Psoas muscle (tissue), 8 donors: ENCODE data around the gene FBXL13. TPM values are rescaled to one million over a fixed set of nuclear protein-coding genes. Genes with fewer than 3 reads are reported as not detected.

Source experiments
- ATAC-seq, 4 donors: fragments of 200-7000 bp; cut with Tn5 transposase; one replicate each; pipeline ENCODE4 v1.9.1; 2020; ENCODE audit warnings: moderate library complexity in 3 of 4, mild to moderate bottlenecking in 2 of 4
- DNase-seq, 2 donors: peaks; one replicate each; pipeline ENCODE4 v3.0.0-alpha.2; 2020
- H3K27ac ChIP-seq: fragments of 200-600 bp; one replicate; pipeline ENCODE4 v1.8.0; 2022
- H3K27me3 ChIP-seq, 3 donors: fragments of 200-600 bp in 1 of 3; one replicate each; pipeline versions ENCODE4 v1.6.1 to v1.8.0; 2013 to 2022; ENCODE audit warnings: low read length in 2 of 3, mild to moderate bottlenecking in 2 of 3, moderate library complexity in 1 of 3; ENCODE audit not compliant: insufficient read depth in 3 of 3
- H3K36me3 ChIP-seq, 2 donors: fragments of 200-600 bp in 1 of 2; one replicate each; pipeline versions ENCODE4 v1.6.1 to v1.8.0; 2013 to 2022; ENCODE audit warnings: low read depth in 1 of 2, mild to moderate bottlenecking in 1 of 2, moderate library complexity in 1 of 2; ENCODE audit not compliant: insufficient read depth in 1 of 2
- H3K4me1 ChIP-seq: fragments of 200-600 bp; one replicate; pipeline ENCODE4 v1.8.0; 2022
- H3K4me3 ChIP-seq: fragments of 200-600 bp; one replicate; pipeline ENCODE4 v1.8.0; 2022; ENCODE audit warnings: mild to moderate bottlenecking
- H3K9me3 ChIP-seq: fragments of 200-600 bp; one replicate; pipeline ENCODE4 v1.8.0; 2022
- CTCF ChIP-seq: fragments of 200-600 bp; IDR thresholded peaks from one replicate; pipeline ENCODE4 v1.8.0; 2022; ENCODE audit warnings: antibody characterized with exemption
- WGBS, 3 donors: extraction: QIAGEN DNeasy Blood & Tissue Kit; methylation state at CpG; one replicate each; pipeline versions ENCODE4 v1.1.6 to v1.1.7; 2013; 5-methylcytosine and 5-hydroxymethylcytosine counted together
- intact Hi-C, 2 donors: fragments of 100-400 bp; cut with DNase I; formaldehyde crosslinking; loops; one replicate each; pipeline versions ENCODE4 v1.11.0 to v1.14.2; 2022
- polyA plus RNA-seq, 3 donors: library from polyadenylated mRNA; stranded (reverse); fragments of 200-250 nt; gene quantifications; one replicate each; pipeline ENCODE4 v1.2.3, GENCODE V29; 2013
- total RNA-seq, 4 donors: library from RNA; stranded (reverse); fragmentation: NEBNext Ultra II Directional in 2 of 4; extraction: Animal tissue kit (Norgen Biotek cat#: 25700) in 2 of 4; gene quantifications; one replicate each; pipeline versions ENCODE4 v1.2.1 to v1.2.4, GENCODE V29; 2021 to 2023
- donor health status: healthy with polysubstance abuse.
- donor health status: DM: no; HTN: no; CAD: no; lungs with moderate emphysema.
- donor health status: Bipolar disorder and iron deficiency.
- donor health status: healthy.
- donor health status: DM: yes; HTN: yes; CAD: no.
- donor health status: DM: no; HTN: no; CAD: no.
- donor health status: DM: no; HTN: no; CAD: no.
- donor health status: DM: yes; HTN: yes; CAD: no.

Gene FBXL13
- total and polyA plus RNA-seq, 7 donors: 0.13 to 0.52 (median 0.28) TPM; not detected in 1

DNA sequence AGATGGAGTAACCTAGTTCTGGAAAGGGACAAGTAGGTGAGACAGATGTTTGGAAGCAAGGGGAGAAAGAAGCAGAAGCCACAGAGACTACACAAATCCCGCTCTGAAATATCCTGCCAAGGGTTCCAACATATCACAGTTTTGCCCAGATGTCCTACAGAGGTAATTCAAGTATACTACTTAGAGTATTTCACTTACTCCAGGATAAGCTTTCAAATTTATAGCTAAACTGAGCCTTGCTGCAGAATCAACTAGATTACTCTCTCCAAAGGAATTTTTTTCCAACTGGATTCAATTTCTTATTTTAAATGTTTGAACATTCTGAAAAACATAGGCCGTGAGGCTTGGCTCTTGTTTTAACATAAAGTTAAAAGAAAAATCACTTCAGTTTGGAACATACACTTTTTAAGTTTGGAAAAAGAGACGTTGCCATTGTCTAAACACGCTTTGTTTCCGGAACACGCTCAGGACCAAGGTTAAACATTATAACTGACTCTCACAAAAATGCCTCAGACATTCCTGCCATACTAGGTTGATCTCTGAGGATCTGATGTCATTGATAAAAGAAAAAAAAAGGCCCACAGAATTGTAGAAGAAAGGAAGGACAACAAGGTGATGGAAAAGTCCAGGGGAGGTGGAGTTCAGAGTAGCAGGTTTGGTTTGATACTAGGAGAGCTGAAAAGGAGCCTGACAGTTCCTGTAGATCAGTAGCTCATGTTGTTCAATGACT, 251.0 kb downstream of the FBXL13 start:
- Histone ChIP-seq H3K9me3 (no peaks in the 10 kb centered on the region), H3K4me3 (no peak overlapping the region), H3K36me3 (peaks cover 2 to 28% of the 10 kb centered on the region in 2 donors), H3K4me1 (no peaks in the 10 kb centered on the region), H3K27me3 (no peaks in the 10 kb centered on the region), H3K27ac (no peak overlapping the region)
- ATAC-seq: no peak
- 81 to 86% (median 84%) methylated on average over 6 of the region's 6 CpGs for WGBS, 3 donors
- DNase-seq: no peak
- intact Hi-C loops: no loop called here
- no peak for TF ChIP-seq CTCF

DNA sequence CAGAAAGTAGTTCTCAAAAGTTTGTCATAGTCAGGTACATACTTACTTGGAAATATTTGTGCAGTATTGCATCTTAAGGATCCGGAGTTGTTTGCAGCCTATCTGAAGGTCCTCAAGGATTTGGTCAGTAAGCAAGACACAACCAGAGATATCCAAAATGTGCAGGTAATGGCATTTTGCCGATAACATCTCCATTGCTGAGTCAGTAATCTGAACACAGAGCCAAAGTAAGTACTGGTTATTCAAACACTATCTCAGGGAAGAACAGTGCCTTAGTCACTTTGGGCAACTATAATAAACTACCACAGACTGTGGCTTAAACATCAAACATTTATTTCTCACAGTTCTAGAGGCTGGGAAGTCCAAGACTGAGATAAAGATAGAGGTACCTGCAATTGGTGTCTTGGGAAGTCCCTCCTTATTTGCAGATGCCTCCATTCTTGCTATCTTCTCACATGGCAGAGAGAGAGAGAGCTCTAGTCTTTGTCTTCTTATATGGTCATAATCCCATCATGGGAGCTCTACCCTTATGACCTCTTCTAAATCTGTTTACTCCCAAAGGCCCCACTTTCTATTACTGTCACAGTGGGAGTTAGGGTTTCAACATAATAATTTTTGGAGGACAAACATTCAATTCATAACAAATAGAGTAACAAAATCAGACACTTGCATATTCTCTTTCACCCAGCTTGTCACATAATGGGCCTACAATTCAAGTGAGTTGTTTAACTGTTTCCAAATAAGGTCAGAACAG, 252.4 kb downstream of the FBXL13 start:
- Histone ChIP-seq H3K27ac (no peak overlapping the region), H3K4me1 (no peaks in the 10 kb centered on the region), H3K27me3 (no peaks in the 10 kb centered on the region), H3K4me3 (no peak overlapping the region), H3K36me3 (peaks cover 2 to 25% of the 10 kb centered on the region in 2 donors), H3K9me3 (no peaks in the 10 kb centered on the region)
- no peak for DNase-seq
- intact Hi-C loops: no loop called here
- ATAC-seq: no peak
- TF ChIP-seq CTCF: no peak
- 91 to 95% (median 92%) methylated on average over 2 of the region's 2 CpGs for WGBS, 3 donors

- Histone ChIP-seq H3K27ac (no peak overlapping the region), H3K9me3 (no peaks in the 10 kb centered on the region), H3K4me1 (no peaks in the 10 kb centered on the region), H3K4me3 (no peak overlapping the region), H3K27me3 (no peaks in the 10 kb centered on the region), H3K36me3 (peaks cover 2 to 20% of the 10 kb centered on the region in 2 donors)
- intact Hi-C loops: no loop called here
- WGBS, 3 donors: 48 to 63% (median 51%) methylated on average over 2 of the region's 2 CpGs
- TF ChIP-seq CTCF: no peak
- DNase-seq (no peak), ATAC-seq (no peak)
Measured at GRCh38 chr7:102819151-102819550, 255.4 kb downstream of the FBXL13 start.

- TF ChIP-seq CTCF: no peak
- 74 to 80% (median 77%) methylated on average over 4 of the region's 4 CpGs for WGBS, 3 donors
- no peaks in the 10 kb centered on the region for H3K9me3 ChIP-seq
- H3K27me3 ChIP-seq: no peaks in the 10 kb centered on the region
- H3K4me3 ChIP-seq: no peak overlapping the region
- ATAC-seq: no peak
- no peaks in the 10 kb centered on the region for H3K4me1 ChIP-seq
- H3K27ac ChIP-seq: no peak overlapping the region
- intact Hi-C loops: no loop called here
- DNase-seq: no peak
- peaks cover 2 to 21% of the 10 kb centered on the region in 2 donors for H3K36me3 ChIP-seq
Measured at GRCh38 chr7:102817616-102818573, 256.7 kb downstream of the FBXL13 start.
